HCT116 (cell line): ENCODE data around the gene MTHFD1L. TPM values are rescaled to one million over a fixed set of nuclear protein-coding genes. Genes with fewer than 3 reads are reported as not detected.

ENCODE experiments used
- ATAC-seq: fragments of 200-7000 bp; cut with Tn5 transposase; 2 replicates; pipeline ENCODE4 v1.9.1; 2020; ENCODE audit warnings: mild to moderate bottlenecking, moderate library complexity
- BruUV-seq: library from RNA; stranded (reverse); fragments of 400-500 nt; replicated peaks from 2 replicates; lab custom pipeline; 2021; lab: Mats Ljungman, UMichigan
- CTCF ChIA-PET: fragments of 300-600 bp; sonication (Branson Sonifier 250); formaldehyde crosslinking; loops from one replicate; lab custom pipeline; 2021; ENCODE audit warnings: antibody characterized with exemption; lab: Charles Lee
- POLR2A ChIA-PET: fragments of 300-600, 350-600 bp; sonication (Branson Sonifier 250); formaldehyde crosslinking; loops from one replicate; lab custom pipeline; 2021; ENCODE audit warnings: antibody characterized with exemption; lab: Charles Lee
- RAD21 ChIA-PET, 2 experiments: fragments of 300-600 bp; sonication (Branson Sonifier 250); formaldehyde crosslinking; loops; one replicate each; lab custom pipeline; 2023; ENCODE audit warnings: low total read pairs in 2 of 2; ENCODE audit not compliant: uncharacterized antibody in 2 of 2, unreplicated experiment in 2 of 2, low non-redundant PET in 1 of 2; lab: Charles Lee
- DNase-seq: peaks from one replicate; pipeline ENCODE4 v3.0.0-alpha.2; 2010; ENCODE audit warnings: low read depth, low spot score
- H2AFZ ChIP-seq: fragments of 200-600 bp; shearing (Covaris generic), sonication (generic); 2 replicates; pipeline ENCODE4 v1.6.1; 2017; ENCODE audit warnings: low read depth, mixed run types, mixed read lengths, antibody characterized with exemption, low read length; ENCODE audit not compliant: poor library complexity, severe bottlenecking
- H3K27ac ChIP-seq: 2 replicates; pipeline ENCODE4 v1.5.1; 2012; ENCODE audit warnings: low read depth, low read length
- H3K27me3 ChIP-seq: fragments of 200-600 bp; sonication (generic); 2 replicates; pipeline ENCODE4 v1.6.1; 2016; ENCODE audit warnings: mixed run types, low read length, mixed read lengths; ENCODE audit not compliant: insufficient read depth
- H3K36me3 ChIP-seq, 2 experiments: fragments of 200-500 bp in 1 of 2; fragments of 200-600 bp in 1 of 2; sonication (Bioruptor generic) in 1 of 2; sonication (generic) in 1 of 2; 2 replicates each; pipeline versions ENCODE4 v1.5.1 to v1.6.1; 2014 to 2016; ENCODE audit warnings: low read length in 2 of 2, inconsistent platforms in 1 of 2, mixed read lengths in 1 of 2, mixed run types in 1 of 2; ENCODE audit not compliant: insufficient read depth in 2 of 2, control insufficient read depth in 1 of 2
- H3K4me1 ChIP-seq, 2 experiments: fragments of 200-600 bp in 1 of 2; sonication (generic) in 1 of 2; 2 replicates each; pipeline versions ENCODE4 v1.5.1 to v1.6.1; 2012 to 2017; ENCODE audit warnings: low read length in 2 of 2, inconsistent platforms in 1 of 2, mild to moderate bottlenecking in 1 of 2, mixed read lengths in 1 of 2, mixed run types in 1 of 2, moderate library complexity in 1 of 2; ENCODE audit not compliant: insufficient read depth in 2 of 2, control insufficient read depth in 1 of 2
- H3K4me2 ChIP-seq: fragments of 200-600 bp; sonication (generic); 2 replicates; pipeline ENCODE4 v1.6.1; 2017; ENCODE audit warnings: mixed run types, low read length, mixed read lengths
- H3K4me3 ChIP-seq, 2 experiments: fragments of 200-600 bp in 1 of 2; sonication (generic) in 1 of 2; replicated peaks in 1 of 2; 2 replicates each; pipeline ENCODE4 v1.5.1; 2011 to 2016; ENCODE audit warnings: low read length in 2 of 2, control low read depth in 1 of 2, low read depth in 1 of 2, mild to moderate bottlenecking in 1 of 2, mixed read lengths in 1 of 2, mixed run types in 1 of 2
- H3K79me2 ChIP-seq: fragments of 200-600 bp; sonication (generic); 2 replicates; pipeline ENCODE4 v1.6.1; 2017; ENCODE audit warnings: mild to moderate bottlenecking, mixed run types, low read length, moderate library complexity, mixed read lengths; ENCODE audit not compliant: insufficient read depth
- H3K9ac ChIP-seq: fragments of 200-600 bp; sonication (generic); 2 replicates; pipeline ENCODE4 v1.6.1; 2016; ENCODE audit warnings: low read length, mixed read lengths
- H3K9me2 ChIP-seq: fragments of 200-600 bp; sonication (generic), shearing (Covaris generic); 2 replicates; pipeline ENCODE4 v1.6.1; 2017; ENCODE audit warnings: mixed run types, mild to moderate bottlenecking, moderate library complexity; ENCODE audit not compliant: insufficient read depth
- H3K9me3 ChIP-seq, 2 experiments: fragments of 200-500 bp in 1 of 2; fragments of 200-600 bp in 1 of 2; sonication (Bioruptor generic) in 1 of 2; sonication (generic) in 1 of 2; 2 replicates each; pipeline ENCODE4 v1.6.1; 2014 to 2017; ENCODE audit warnings: low read length in 2 of 2, mixed read lengths in 2 of 2, inconsistent platforms in 1 of 2, low read depth in 1 of 2, mild to moderate bottlenecking in 1 of 2, mixed run types in 1 of 2, moderate library complexity in 1 of 2; ENCODE audit not compliant: control insufficient read depth in 1 of 2, insufficient read depth in 1 of 2
- H4K20me1 ChIP-seq: fragments of 200-600 bp; sonication (generic), shearing (Covaris generic); 2 replicates; pipeline ENCODE4 v1.6.1; 2017; ENCODE audit warnings: mixed run types, mild to moderate bottlenecking, moderate library complexity; ENCODE audit not compliant: insufficient read depth
- EZH2phosphoT487 ChIP-seq: fragments of 200-600 bp; IDR thresholded peaks from 2 replicates; pipeline ENCODE4 v1.6.1; 2018; ENCODE audit warnings: antibody characterized with exemption, borderline replicate concordance
- JUND ChIP-seq: IDR thresholded peaks from 2 replicates; pipeline ENCODE4 v1.6.1; 2012
- RAD21 ChIP-seq: IDR thresholded peaks from 2 replicates; pipeline ENCODE4 v1.6.1; 2012; ENCODE audit warnings: low read depth, mild to moderate bottlenecking
- SP1 ChIP-seq: IDR thresholded peaks from 2 replicates; pipeline ENCODE4 v1.6.1; 2012; ENCODE audit warnings: low read depth
- intact Hi-C: fragments of 100-400 bp; cut with micrococcal nuclease; formaldehyde crosslinking; loops from 2 replicates; pipeline ENCODE4 v1.10.0; 2022
- total RNA-seq: library from RNA; stranded (reverse); gene quantifications from one replicate; pipeline ENCODE4 v1.2.1, GENCODE V29; 2021; ENCODE audit not compliant: unreplicated experiment
- TF ChIP-seq, protein P1 (sequence below): IDR thresholded peaks from 2 replicates; pipeline ENCODE4 v1.6.1; 2012; ENCODE audit warnings: low read depth

Gene MTHFD1L
- total RNA-seq, 1 experiment from 2014 or later, result 127 TPM

DNA sequence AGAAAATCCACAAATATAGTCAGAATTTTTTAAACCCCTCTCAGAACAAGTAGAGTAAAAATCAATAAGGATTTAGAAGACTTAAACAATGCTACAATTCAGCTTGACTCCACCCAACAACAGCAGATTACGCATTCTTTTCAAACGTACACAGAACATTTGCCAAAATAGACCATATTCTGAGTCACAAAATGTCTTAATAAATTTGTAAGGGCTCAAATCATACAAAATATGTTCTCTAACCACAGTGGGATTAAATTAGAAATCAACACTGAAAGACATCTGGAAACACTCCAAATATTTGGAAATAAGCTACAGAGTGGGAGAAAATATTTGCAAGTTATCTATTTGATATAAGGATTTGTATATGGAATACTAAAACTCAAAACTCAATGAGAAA, 210.0 kb downstream of the MTHFD1L start:
- POLR2A ChIA-PET, result no interaction called here
- BruUV-seq, result no TSS peak
- ATAC-seq (no peak), DNase-seq (no peak)
- no peaks in the 10 kb centered on the region for H3K27me3 ChIP-seq
- no peaks in the 10 kb centered on the region for H4K20me1 ChIP-seq
- H3K79me2 ChIP-seq, result peaks cover 18% of the 10 kb centered on the region
- no peak for TF ChIP-seq EZH2phosphoT487
- TF ChIP-seq SP1, result no peak
- TF ChIP-seq, protein P1, sequence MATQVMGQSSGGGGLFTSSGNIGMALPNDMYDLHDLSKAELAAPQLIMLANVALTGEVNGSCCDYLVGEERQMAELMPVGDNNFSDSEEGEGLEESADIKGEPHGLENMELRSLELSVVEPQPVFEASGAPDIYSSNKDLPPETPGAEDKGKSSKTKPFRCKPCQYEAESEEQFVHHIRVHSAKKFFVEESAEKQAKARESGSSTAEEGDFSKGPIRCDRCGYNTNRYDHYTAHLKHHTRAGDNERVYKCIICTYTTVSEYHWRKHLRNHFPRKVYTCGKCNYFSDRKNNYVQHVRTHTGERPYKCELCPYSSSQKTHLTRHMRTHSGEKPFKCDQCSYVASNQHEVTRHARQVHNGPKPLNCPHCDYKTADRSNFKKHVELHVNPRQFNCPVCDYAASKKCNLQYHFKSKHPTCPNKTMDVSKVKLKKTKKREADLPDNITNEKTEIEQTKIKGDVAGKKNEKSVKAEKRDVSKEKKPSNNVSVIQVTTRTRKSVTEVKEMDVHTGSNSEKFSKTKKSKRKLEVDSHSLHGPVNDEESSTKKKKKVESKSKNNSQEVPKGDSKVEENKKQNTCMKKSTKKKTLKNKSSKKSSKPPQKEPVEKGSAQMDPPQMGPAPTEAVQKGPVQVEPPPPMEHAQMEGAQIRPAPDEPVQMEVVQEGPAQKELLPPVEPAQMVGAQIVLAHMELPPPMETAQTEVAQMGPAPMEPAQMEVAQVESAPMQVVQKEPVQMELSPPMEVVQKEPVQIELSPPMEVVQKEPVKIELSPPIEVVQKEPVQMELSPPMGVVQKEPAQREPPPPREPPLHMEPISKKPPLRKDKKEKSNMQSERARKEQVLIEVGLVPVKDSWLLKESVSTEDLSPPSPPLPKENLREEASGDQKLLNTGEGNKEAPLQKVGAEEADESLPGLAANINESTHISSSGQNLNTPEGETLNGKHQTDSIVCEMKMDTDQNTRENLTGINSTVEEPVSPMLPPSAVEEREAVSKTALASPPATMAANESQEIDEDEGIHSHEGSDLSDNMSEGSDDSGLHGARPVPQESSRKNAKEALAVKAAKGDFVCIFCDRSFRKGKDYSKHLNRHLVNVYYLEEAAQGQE, result no peak
- TF ChIP-seq JUND, result no peak
- TF ChIP-seq RAD21, result no peak
- RAD21 ChIA-PET, result no interaction called here
- peaks cover 35 to 57% of the 10 kb centered on the region in 2 experiments for H3K4me1 ChIP-seq
- peaks cover 0 to 54% of the 10 kb centered on the region in 2 experiments; a peak in 2 of 4 replicates for H3K36me3 ChIP-seq
- intact Hi-C loops, result no loop called here
- H3K9me2 ChIP-seq, result no peaks in the 10 kb centered on the region
- peak overlapping the region; percentile 38; the same call in 1 of the 2 replicates for H3K27ac ChIP-seq
- H2AFZ ChIP-seq, result no peak overlapping the region
- no peak overlapping the region for H3K9ac ChIP-seq
- H3K9me3 ChIP-seq, result peaks cover 3 to 10% of the 10 kb centered on the region in 2 experiments; a peak in 2 of 4 replicates
- CTCF ChIA-PET, result no interaction called here
- no peak overlapping the region for H3K4me2 ChIP-seq
- no peak overlapping the region for H3K4me3 ChIP-seq
